Stomach (tissue), 9 donors: ENCODE results near the gene PPM1E. TPM values are rescaled to one million over a fixed set of nuclear protein-coding genes. Genes with fewer than 3 reads are reported as not detected.
"Not testable (repeated sequence)": the region's sequence is repeated elsewhere in the genome, so short reads cannot be mapped to it uniquely, and the experiment has no call there.

Experiments used
- DNase-seq, 2 donors: peaks; one replicate each; pipeline versions ENCODE4 v3.0.0 to v3.0.0-alpha.2; 2013 to 2019
- H3K27ac ChIP-seq, 5 donors: fragments of 200-600 bp in 4 of 5; sonication (generic) in 4 of 5; one replicate each; pipeline ENCODE4 v1.5.1; 2013 to 2019; ENCODE audit warnings: mild to moderate bottlenecking in 1 of 5, moderate library complexity in 1 of 5
- H3K27me3 ChIP-seq, 3 donors: fragments of 200-600 bp; sonication (generic); one replicate each; pipeline ENCODE4 v1.5.1; 2017 to 2019; ENCODE audit warnings: mixed run types in 1 of 3
- H3K36me3 ChIP-seq, 4 donors: fragments of 200-600 bp; sonication (generic); 1 replicate in 3 of 4; 2 replicates in 1 of 4; pipeline ENCODE4 v1.5.1; 2016 to 2019
- H3K4me1 ChIP-seq, 4 donors: fragments of 200-600 bp; sonication (generic); one replicate each; pipeline ENCODE4 v1.5.1; 2016 to 2019
- H3K4me3 ChIP-seq, 4 donors: fragments of 200-600 bp; sonication (generic) in 3 of 4; one replicate each; pipeline ENCODE4 v1.5.1; 2016 to 2019; ENCODE audit warnings: mild to moderate bottlenecking in 1 of 4
- H3K9me3 ChIP-seq, 4 donors: fragments of 200-600 bp; sonication (generic); one replicate each; pipeline ENCODE4 v1.5.1; 2016 to 2019
- CTCF ChIP-seq, 7 experiments: fragments of 450-650 bp in 4 of 7; fragments of 200-600 bp in 3 of 7; sonication (generic) in 3 of 7; IDR thresholded peaks; one replicate each; pipeline ENCODE4 v1.5.1; 2016 to 2019; ENCODE audit warnings: antibody characterized with exemption in 7 of 7, control low read depth in 2 of 7, mild to moderate bottlenecking in 1 of 7
- EP300 ChIP-seq: sonication (generic); formaldehyde crosslinking; IDR thresholded peaks from one replicate; pipeline ENCODE4 v1.6.1; 2017; ENCODE audit warnings: antibody characterized with exemption
- POLR2A ChIP-seq, 4 donors: fragments of 450-650 bp; IDR thresholded peaks; one replicate each; pipeline ENCODE4 v1.6.1; 2016; ENCODE audit warnings: antibody characterized with exemption in 4 of 4, control low read depth in 2 of 4, mild to moderate bottlenecking in 1 of 4, moderate library complexity in 1 of 4
- POLR2AphosphoS5 ChIP-seq, 3 donors: sonication (generic); formaldehyde crosslinking; IDR thresholded peaks; one replicate each; pipeline ENCODE4 v1.6.1; 2016; ENCODE audit warnings: antibody characterized with exemption in 3 of 3
- WGBS, 5 donors: extraction: QIAGEN DNeasy Blood & Tissue Kit in 3 of 5; methylation state at CpG; one replicate each; pipeline versions ENCODE4 v1.1.5 to v1.1.7; 2013 to 2018; 5-methylcytosine and 5-hydroxymethylcytosine counted together
- intact Hi-C: fragments of 100-400 bp; cut with DNase I; formaldehyde crosslinking; loops from one replicate; pipeline ENCODE4 v1.15.1; 2023; ENCODE audit warnings: low total_unique reads
- polyA plus RNA-seq, 3 donors: library from polyadenylated mRNA; stranded (reverse); fragments of 200-250 nt; gene quantifications; one replicate each; pipeline ENCODE4 v1.2.3, GENCODE V29; 2013
- total RNA-seq, 5 donors: library from RNA; depleted of rRNA; stranded (reverse); fragments of >200 nt; gene quantifications; one replicate each; pipeline versions ENCODE4 v1.1.0 to v1.2.3, GENCODE V29; 2014 to 2016
- donor health status: healthy with polysubstance abuse.
- donor health status: Bipolar disorder and iron deficiency.
- donor health status: healthy.

The PPM1E gene
- total and polyA plus RNA-seq, 8 donors = 0.08 to 0.92 (median 0.15) TPM; not detected in 3

GRCh38 chr17:58947824-58948223 is 192.2 kb downstream of the PPM1E start:
- TF ChIP-seq POLR2AphosphoS5 (IDR thresholded peaks at IDR 0.05) (no peak), POLR2A (IDR thresholded peaks at IDR 0.05) (no peak), EP300 (no peak), CTCF (IDR thresholded peaks at IDR 0.05) (no peak)
- Histone ChIP-seq H3K36me3 (no peaks in the 10 kb centered on the region), H3K4me3 (no peak overlapping the region), H3K4me1 (no peaks in the 10 kb centered on the region), H3K9me3 (peaks cover 7 to 30% (median 27%) of the 10 kb centered on the region in 4 donors), H3K27me3 (no peaks in the 10 kb centered on the region), H3K27ac (no peak overlapping the region)
- no peak for DNase-seq
- intact Hi-C loops = no loop called here
- WGBS, 5 donors = 63 to 86% (median 79%) methylated on average over 3 of the region's 3 CpGs

- H3K4me3 ChIP-seq, intact Hi-C loops, H3K27ac ChIP-seq, H3K36me3 ChIP-seq, H3K27me3 ChIP-seq, H3K4me1 ChIP-seq, DNase-seq: not testable (repeated sequence)
- H3K9me3 ChIP-seq = peaks cover 7 to 24% (median 24%) of the 10 kb centered on the region in 4 donors
- 83 to 91% (median 90%) methylated on average over 2 of the region's 2 CpGs for WGBS, 5 donors
Measured at GRCh38 chr17:58954358-58954757, 198.7 kb downstream of the PPM1E start.

GRCh38 chr17:58956997-58957724 is 201.5 kb downstream of the PPM1E start:
- no peak for TF ChIP-seq POLR2AphosphoS5 (IDR thresholded peaks at IDR 0.05)
- TF ChIP-seq CTCF (IDR thresholded peaks at IDR 0.05) = no peak
- no peak for TF ChIP-seq EP300
- no peak for TF ChIP-seq POLR2A (IDR thresholded peaks at IDR 0.05)
- no peaks in the 10 kb centered on the region for H3K27me3 ChIP-seq
- H3K4me3 ChIP-seq = no peak overlapping the region
- WGBS, 5 donors = 37 to 62% (median 50%) methylated on average over 2 of the region's 2 CpGs
- intact Hi-C loops = no loop called here
- H3K9me3 ChIP-seq = peaks cover 0 to 3% (median 0%) of the 10 kb centered on the region in 4 donors
- peaks cover 0 to 3% (median 0%) of the 10 kb centered on the region in 4 donors for H3K4me1 ChIP-seq
- H3K36me3 ChIP-seq = no peaks in the 10 kb centered on the region
- H3K27ac ChIP-seq = no peak overlapping the region
- no peak for DNase-seq

GRCh38 chr17:58957725-58958073 is 202.0 kb downstream of the PPM1E start:
- H3K9me3 ChIP-seq, DNase-seq, intact Hi-C loops, H3K27me3 ChIP-seq, H3K4me3 ChIP-seq, H3K4me1 ChIP-seq, H3K36me3 ChIP-seq, H3K27ac ChIP-seq: not testable (repeated sequence)
- 92 to 100% (median 93%) methylated on average over 1 of the region's 1 CpG for whole genome bisulfite sequencing, 5 donors

- H3K4me3 ChIP-seq = no peak overlapping the region
- intact Hi-C loops = no loop called here
- DNase-seq = peak in 1 of 2 donors; percentile 70
- no peaks in the 10 kb centered on the region for H3K36me3 ChIP-seq
- TF ChIP-seq POLR2AphosphoS5 (IDR thresholded peaks at IDR 0.05) = no peak
- TF ChIP-seq CTCF (IDR thresholded peaks at IDR 0.05) = peak in 1 of 7 experiments; percentile 19
- no peaks in the 10 kb centered on the region for H3K9me3 ChIP-seq
- peak overlapping the region in 1 of 5 donors; percentile 52 for H3K27ac ChIP-seq
- H3K4me1 ChIP-seq = peaks cover 0 to 3% (median 0%) of the 10 kb centered on the region in 4 donors
- no peaks in the 10 kb centered on the region for H3K27me3 ChIP-seq
Measured at GRCh38 chr17:58960068-58960467, 204.4 kb downstream of the PPM1E start.
